Inflammatory macrophage treated with lipopolysaccharide for 1 hour (primary cell): ENCODE results near the gene DNASE2.
"Not testable (repeated sequence)": the region's sequence is repeated elsewhere in the genome, so short reads cannot be mapped to it uniquely, and the experiment has no call there.

Experiments used
- DNase-seq, 2 donors: peaks; one replicate each; pipeline ENCODE4 v3.0.0-alpha.2; 2020 to 2022

Gene DNASE2

GRCh38 chr19:12859546-12859945, 21.7 kb downstream of the DNASE2 start:
- DNase-seq = no peak

GRCh38 chr19:12858041-12858928, 23.0 kb downstream of the DNASE2 start:
- DNase-seq = no peak

DNA sequence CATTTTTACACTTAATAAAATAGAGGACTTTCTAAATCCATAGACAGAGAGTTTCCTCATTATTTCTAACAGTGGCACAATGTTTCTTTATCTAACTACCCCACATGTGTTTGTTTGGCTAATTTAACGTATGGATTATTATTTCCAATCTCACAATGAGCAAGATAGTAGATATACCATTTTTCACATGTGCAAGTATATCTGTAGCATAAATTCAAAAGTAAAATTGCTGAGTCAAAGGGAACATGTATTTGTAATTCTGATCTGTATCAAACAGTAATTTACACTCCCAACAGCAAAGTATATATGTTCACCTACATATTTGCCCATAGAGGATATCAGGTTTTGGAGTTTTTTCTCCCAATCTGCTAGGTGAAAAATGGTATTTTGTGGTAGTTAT, 24.6 kb downstream of the DNASE2 start:
- DNase-seq = no peak

- peak; percentile 56 to 94 for DNase-seq
These were observed 33.8 kb downstream of the DNASE2 start for GRCh38 chr19:12847159-12848139.

GRCh38 chr19:12846613-12847012, 34.6 kb downstream of the DNASE2 start:
- not testable (repeated sequence) for DNase-seq

DNA sequence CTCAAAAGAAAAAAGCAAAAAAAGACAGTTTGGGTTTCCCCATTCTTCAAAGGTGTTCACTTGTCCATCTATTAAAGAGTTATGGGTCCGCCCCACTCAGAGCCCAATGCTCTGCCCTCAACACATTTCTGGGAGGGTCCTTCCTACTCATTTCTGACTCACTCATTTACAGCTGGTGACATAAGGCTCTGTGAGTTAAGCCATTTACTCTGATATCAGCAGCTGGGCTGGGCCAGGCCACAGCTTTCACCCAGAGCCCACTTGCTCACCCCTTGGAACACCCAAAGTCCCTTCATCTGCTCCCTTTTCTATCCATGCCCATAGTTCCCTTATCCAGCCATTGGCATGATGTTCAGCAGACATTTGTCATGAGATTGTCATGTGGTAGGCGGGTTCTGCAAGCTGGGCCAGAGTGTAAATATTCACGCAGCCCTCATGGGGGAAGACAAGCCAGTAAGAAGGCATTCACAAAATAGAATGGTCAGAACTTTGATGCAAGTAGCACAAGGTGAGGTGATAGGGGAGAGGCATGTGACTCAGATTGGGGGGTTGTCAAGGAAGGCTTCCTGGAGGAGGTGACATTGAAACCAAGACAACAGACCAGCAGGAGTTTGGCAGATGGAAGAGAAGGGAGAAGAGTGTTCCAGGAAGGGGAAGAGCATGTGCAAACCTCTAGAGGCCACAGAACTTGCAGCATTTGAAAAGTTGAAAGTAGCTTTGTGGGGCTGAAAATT, 37.1 kb downstream of the DNASE2 start:
- DNase-seq = peak; percentile 29 to 38

GRCh38 chr19:12843328-12843727, 37.9 kb downstream of the DNASE2 start:
- no peak for DNase-seq

DNA sequence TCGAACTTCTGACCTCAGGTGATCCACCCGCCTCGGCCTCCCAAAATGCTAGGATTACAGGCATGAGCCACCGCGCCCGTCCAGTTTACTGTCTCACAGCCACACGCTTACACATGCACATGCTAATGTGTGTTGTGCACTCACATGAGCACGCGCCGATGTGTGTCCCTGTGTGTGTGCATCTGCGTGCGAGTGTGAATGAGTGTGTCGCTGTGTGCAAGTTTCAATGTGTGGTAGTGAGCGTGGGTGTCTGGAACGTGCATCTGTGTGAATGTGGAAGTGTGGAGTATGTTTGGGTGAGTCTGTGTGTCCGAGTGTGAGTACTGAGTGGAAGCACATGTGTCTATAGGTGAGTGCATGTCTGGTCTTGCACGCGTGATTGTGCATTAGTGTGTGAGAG, 38.7 kb downstream of the DNASE2 start:
- no peak for DNase-seq

- no peak for DNase-seq
These were observed 40.2 kb downstream of the DNASE2 start for GRCh38 chr19:12841094-12841493.

- DNase-seq = peak; percentile 55 to 66
These were observed 40.9 kb downstream of the DNASE2 start for GRCh38 chr19:12840091-12841079.

DNA sequence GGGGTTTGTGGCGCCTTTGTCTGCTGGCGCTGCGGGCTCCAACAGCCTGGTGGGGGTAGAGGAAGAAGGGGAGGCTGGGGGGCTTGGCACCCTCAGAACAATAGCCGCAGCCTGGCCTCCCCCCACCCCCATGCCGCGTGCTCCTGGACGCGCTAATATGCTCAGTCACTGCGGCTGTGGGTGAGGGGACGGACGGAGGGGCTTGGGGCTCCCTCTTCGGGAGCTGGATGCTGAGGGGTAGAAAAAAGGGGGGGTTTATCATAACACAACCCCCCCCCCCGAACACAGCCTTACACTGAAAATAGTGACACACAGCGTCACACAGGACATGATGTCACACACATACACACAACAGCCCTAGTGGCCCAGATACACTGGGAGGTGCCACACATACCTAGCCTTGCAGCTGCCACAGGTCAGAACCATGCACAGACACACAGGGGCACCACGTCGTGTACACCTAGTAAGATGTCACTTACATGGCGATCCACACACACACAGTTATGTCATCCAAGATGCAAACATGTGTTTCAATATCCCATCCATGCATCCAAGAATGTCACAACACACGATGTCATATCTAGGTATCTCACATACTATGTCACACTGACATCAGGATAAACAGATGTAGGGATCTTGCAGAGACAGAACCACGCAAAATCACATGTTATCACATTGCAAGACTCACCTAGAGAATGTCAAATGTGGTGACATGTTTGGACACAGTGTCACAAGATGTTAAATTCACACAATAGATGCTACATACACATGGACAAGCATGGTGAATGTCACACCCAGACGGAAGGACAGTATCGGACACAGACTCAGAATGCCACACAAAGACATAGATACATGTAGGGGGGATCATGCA, 42.1 kb downstream of the DNASE2 start:
- DNase-seq = no peak

DNA sequence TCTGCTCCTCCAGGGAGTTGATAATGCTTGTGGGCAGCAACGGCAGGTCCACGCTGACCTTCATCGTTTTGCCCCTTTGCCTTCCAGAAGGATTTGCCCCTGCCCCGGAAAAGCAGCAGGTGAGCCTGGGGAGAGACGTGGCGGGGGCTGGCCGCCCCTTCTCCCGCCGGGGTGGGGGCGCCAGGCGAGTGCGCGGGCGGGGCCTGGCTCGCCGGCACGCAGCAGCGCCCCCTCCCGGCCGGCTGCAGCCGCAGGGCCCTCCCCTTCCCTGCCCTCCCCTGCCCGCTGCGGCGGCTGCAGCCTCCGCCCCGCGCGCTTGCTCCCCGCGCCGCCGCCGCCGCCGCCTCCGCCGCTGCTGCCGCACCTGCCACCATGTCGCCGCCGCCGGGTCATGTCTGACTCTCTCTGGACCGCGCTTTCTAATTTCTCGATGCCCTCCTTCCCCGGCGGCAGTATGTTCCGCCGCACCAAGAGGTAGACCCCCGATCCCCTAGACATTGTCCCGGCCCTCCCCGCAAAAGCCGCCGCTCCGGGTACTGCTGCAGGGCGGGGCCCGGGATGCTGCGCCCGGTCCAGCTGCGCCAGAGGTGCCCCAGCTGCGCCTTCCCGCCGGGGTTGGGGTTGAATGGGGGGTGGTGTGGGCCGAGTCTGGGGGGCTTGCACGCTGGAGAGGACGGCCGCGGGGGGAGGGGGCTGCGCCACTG, 42.9 kb downstream of the DNASE2 start, which contains the start of gene MAST1:
MAST1 (plus strand) TSS at position 334 of the 704 bp plus-strand sequence; CDS start at position 392, 58 bp downstream.
- DNase-seq = peak in 1 of 2 donors; percentile 45

DNA sequence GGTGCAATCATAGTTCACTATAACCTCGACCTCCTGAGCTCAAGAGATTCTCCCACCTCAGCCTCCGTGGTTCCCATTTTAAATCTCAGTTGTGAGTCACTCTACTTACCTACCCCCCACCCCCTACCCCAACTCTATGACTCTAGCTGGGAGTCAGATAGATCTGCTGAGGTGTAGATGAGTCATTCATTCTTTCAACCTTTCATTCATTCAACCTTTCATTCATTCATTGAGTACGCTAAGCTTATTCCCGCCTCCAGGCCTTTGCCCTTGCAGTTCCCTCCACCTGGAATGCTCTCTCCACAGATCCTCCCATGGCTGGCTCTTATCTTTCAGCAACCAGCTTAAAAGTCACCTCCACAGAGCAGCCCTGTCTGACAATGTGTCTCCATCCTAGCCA, 44.0 kb downstream of the DNASE2 start:
- no peak for DNase-seq

- DNase-seq = no peak
These were observed 44.8 kb downstream of the DNASE2 start for GRCh38 chr19:12836529-12836863.

- DNase-seq = peak in 1 of 2 donors; percentile 20
These were observed 46.1 kb downstream of the DNASE2 start for GRCh38 chr19:12834976-12835757.

GRCh38 chr19:12834566-12834943, 46.7 kb downstream of the DNASE2 start, which contains the start of gene RTBDN:
RTBDN (minus strand) TSS chr19:12834579; CDS start chr19:12829979, 4,600 bp downstream.
- DNase-seq = no peak

- no peak for DNase-seq
These were observed 47.3 kb downstream of the DNASE2 start for GRCh38 chr19:12833738-12834565.

DNA sequence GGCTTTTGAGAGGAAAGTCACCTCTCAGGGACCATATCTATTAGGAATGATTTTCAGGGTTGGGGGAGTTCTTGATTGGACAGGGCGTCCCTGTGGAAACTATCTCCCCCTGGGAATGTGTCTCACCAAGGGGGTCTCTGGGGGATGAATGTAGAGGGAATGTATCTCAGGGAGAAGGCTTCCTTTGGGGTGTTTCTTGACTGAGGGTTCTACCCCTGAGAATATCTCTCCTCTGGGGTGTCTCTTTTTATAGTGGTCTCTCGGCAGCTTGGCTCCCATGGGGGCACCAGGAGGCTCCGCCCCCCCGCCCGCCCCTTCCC, 47.9 kb downstream of the DNASE2 start:
- no peak for DNase-seq
